Vagina (tissue), 2 donors: Measurements from ENCODE around the gene SRP19.

Experiments
- POLR2A ChIP-seq, 2 donors: fragments of 450-650 bp; IDR thresholded peaks; one replicate each; pipeline ENCODE4 v1.6.1; 2017; ENCODE audit warnings: antibody characterized with exemption in 2 of 2, mild to moderate bottlenecking in 2 of 2, moderate library complexity in 2 of 2
- POLR2AphosphoS5 ChIP-seq, 2 donors: sonication (generic); formaldehyde crosslinking; IDR thresholded peaks; one replicate each; pipeline ENCODE4 v1.9.0; 2017; ENCODE audit warnings: antibody characterized with exemption in 2 of 2, mild to moderate bottlenecking in 2 of 2, low read depth in 1 of 2; ENCODE audit not compliant: insufficient read depth in 1 of 2
- TF ChIP-seq, protein P1 (sequence below), 3 experiments: fragments of 450-650 bp in 2 of 3; fragments of 200-600 bp in 1 of 3; sonication (generic) in 1 of 3; IDR thresholded peaks; one replicate each; pipeline ENCODE4 v1.5.1; 2017 to 2019; ENCODE audit warnings: antibody characterized with exemption in 3 of 3, mild to moderate bottlenecking in 2 of 3, moderate library complexity in 2 of 3

- TF ChIP-seq, protein P1, sequence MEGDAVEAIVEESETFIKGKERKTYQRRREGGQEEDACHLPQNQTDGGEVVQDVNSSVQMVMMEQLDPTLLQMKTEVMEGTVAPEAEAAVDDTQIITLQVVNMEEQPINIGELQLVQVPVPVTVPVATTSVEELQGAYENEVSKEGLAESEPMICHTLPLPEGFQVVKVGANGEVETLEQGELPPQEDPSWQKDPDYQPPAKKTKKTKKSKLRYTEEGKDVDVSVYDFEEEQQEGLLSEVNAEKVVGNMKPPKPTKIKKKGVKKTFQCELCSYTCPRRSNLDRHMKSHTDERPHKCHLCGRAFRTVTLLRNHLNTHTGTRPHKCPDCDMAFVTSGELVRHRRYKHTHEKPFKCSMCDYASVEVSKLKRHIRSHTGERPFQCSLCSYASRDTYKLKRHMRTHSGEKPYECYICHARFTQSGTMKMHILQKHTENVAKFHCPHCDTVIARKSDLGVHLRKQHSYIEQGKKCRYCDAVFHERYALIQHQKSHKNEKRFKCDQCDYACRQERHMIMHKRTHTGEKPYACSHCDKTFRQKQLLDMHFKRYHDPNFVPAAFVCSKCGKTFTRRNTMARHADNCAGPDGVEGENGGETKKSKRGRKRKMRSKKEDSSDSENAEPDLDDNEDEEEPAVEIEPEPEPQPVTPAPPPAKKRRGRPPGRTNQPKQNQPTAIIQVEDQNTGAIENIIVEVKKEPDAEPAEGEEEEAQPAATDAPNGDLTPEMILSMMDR (IDR thresholded peaks at IDR 0.05), result no peak
- TF ChIP-seq POLR2AphosphoS5 (IDR thresholded peaks at IDR 0.05; ENCODE audit: insufficient read depth in 1 of 2, low read depth in 1 of 2) (no peak), POLR2A (IDR thresholded peaks at IDR 0.05) (no peak)
Observed at GRCh38 chr5:112863549-112863948, 2.5 kb downstream of the SRP19 start.
